ENCODE results near the gene PHLPP2.

GRCh38 chr16:71659471-71659870 lies 65.0 kb downstream of the PHLPP2 start:
- no peak for TF ChIP-seq ZNF8 (CRISPR knock-in tag; IDR thresholded peaks at IDR 0.05)
- TF ChIP-seq RARB (CRISPR knock-in tag; IDR thresholded peaks at IDR 0.05): no peak
